ENCODE results near the gene FER. TPM values are rescaled to one million over a fixed set of nuclear protein-coding genes. Genes with fewer than 3 reads are reported as not detected.

FER gene
- total and polyA plus RNA-seq, 2 of the 13 experiments (the other 11 are each of a cell fraction or from before 2014, with no cell fraction given), result 7.9 to 29.0 TPM

DNA sequence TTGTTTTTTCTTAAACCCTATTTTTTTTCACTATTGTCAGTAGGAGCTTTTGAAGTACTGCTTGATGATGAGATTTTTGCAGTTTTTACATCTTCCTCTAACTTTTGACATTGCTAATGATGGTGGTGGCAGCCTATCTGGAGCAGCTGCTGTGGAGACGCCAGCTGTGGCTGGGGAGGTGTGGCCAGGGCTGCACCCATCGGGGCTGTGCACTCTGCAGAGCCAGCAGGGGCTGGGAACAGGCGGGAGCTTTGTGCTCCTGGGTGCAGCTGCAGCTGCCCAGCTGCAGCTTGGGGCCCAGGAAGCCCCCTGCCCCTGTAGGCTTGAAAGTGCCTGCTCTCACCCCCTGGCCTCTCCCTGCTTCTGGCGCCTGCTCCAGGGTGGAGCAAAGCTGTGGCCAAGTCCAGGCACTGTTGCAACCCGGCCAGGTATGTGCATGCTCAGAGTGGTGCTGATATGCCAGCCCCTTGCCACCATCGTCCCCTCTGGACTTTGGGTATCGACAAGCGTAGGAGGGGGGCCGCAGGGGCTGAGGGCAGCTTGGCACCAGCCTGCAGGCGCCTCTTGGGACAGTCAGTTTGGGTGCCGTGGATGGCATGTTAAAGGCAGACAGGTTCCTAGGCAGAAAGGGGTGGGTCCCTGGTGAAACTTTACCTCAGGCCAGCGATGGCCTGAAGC, 39.2 kb downstream of the FER start (continued):
- TF ChIP-seq CREB1 (IDR thresholded peaks at IDR 0.05) (no peak), CREB1 (CRISPR knock-in tag; IDR thresholded peaks at IDR 0.05) (no peak), ZNF850 (CRISPR knock-in tag; conservative IDR thresholded peaks at IDR 0.05) (no peak)
- TF ChIP-seq, protein P1, sequence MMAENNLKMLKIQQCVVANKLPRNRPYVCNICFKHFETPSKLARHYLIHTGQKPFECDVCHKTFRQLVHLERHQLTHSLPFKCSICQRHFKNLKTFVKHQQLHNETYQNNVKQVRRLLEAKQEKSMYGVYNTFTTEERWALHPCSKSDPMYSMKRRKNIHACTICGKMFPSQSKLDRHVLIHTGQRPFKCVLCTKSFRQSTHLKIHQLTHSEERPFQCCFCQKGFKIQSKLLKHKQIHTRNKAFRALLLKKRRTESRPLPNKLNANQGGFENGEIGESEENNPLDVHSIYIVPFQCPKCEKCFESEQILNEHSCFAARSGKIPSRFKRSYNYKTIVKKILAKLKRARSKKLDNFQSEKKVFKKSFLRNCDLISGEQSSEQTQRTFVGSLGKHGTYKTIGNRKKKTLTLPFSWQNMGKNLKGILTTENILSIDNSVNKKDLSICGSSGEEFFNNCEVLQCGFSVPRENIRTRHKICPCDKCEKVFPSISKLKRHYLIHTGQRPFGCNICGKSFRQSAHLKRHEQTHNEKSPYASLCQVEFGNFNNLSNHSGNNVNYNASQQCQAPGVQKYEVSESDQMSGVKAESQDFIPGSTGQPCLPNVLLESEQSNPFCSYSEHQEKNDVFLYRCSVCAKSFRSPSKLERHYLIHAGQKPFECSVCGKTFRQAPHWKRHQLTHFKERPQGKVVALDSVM (CRISPR knock-in tag; IDR thresholded peaks at IDR 0.05), result no peak

DNA sequence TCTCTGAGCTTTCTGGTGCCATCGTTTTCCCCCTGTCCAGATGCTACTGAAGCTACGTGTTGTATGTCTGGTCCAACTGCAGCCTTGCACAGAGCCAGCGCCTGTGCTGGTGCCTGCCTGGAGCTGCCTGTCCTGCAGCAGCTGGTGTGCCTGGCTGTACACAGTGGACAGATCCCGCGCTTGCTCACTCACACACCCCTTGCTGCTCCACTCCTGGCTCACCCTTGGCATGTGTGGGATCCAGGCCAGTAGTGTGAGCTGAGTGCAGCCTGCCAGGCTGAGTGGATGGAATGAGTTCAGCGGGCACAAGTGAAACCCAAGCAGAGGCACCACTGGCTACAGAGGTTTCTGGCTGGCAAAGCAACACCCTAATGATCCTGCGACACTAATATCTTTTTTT, 40.4 kb downstream of the FER start:
- Histone ChIP-seq H3K27ac (ENCODE audit: extremely low read length, insufficient read depth, low read length) (no peak overlapping the region), H3K36me3 (replicated peaks in 1 of 2; ENCODE audit: control insufficient read depth in 1 of 2, insufficient read depth in 2 of 2, low read length in 2 of 2) (no peaks in the 10 kb centered on the region; a peak in 1 of 5 replicates), H3K79me2 (ENCODE audit: insufficient read depth, low read length) (no peaks in the 10 kb centered on the region), H3K4me2 (ENCODE audit: low read depth, low read length) (no peak overlapping the region), H3K9me3 (ENCODE audit: low read length) (peaks cover 15% of the 10 kb centered on the region), H3K4me1 (ENCODE audit: insufficient read depth, low read length) (no peaks in the 10 kb centered on the region), H3K27me3 (ENCODE audit: control insufficient read depth in 1 of 2, insufficient read depth in 2 of 2, low read length in 2 of 2) (no peaks in the 10 kb centered on the region), H3K9ac (ENCODE audit: insufficient read depth, low read depth, low read length) (no peak overlapping the region), H3K4me3 (replicated peaks in 1 of 3; ENCODE audit: insufficient read depth in 1 of 3, low read depth in 2 of 3, low read length in 3 of 3) (no peak overlapping the region), H4K20me1 (ENCODE audit: insufficient read depth, low read length) (no peaks in the 10 kb centered on the region), H2AFZ (ENCODE audit: low read length) (no peak overlapping the region)
- TF ChIP-seq TOE1 (CRISPR knock-in tag; IDR thresholded peaks at IDR 0.05), result no peak
- no peak for TF ChIP-seq ZNF552 (CRISPR knock-in tag; IDR thresholded peaks at IDR 0.05; ENCODE audit: borderline replicate concordance)
- TF ChIP-seq HCFC1 (IDR thresholded peaks at IDR 0.05; ENCODE audit: low read depth, low read length), result no peak
- TF ChIP-seq ZNF329 (CRISPR knock-in tag; IDR thresholded peaks at IDR 0.05; ENCODE audit: low read depth), result no peak
- TF ChIP-seq FOXA1 (IDR thresholded peaks at IDR 0.05), result no peak
- TF ChIP-seq FOXA1 (CRISPR knock-in tag; IDR thresholded peaks at IDR 0.05), result no peak
- no peak for TF ChIP-seq ZNF615 (CRISPR knock-in tag; IDR thresholded peaks at IDR 0.05; ENCODE audit: borderline replicate concordance)
- TF ChIP-seq ZNF598 (CRISPR knock-in tag; IDR thresholded peaks at IDR 0.05; ENCODE audit: borderline replicate concordance), result no peak
- WGBS (ENCODE audit: low lambda C conversion rate), result 90% methylated on average over 6 of the region's 7 CpGs
- ChIA-PET CTCF (ENCODE audit: low intra/inter-chr PET ratio, low total read pairs) (no interaction called here), POLR2A (no interaction called here)
- intact Hi-C loops (cut with micrococcal nuclease; ENCODE audit: unreplicated experiment), result no loop called here
- no TSS peak for BruUV-seq (replicated peaks)
- DNase-seq (ENCODE audit: low spot score) (no peak), FAIRE-seq (no peak), ATAC-seq (0 out of 3 replicates have a peak, but pooled peaks have one; percentile 29)
- in situ Hi-C loops (cut with HindIII; ENCODE audit: extremely low pct_ligation_motif_present, low pct_unique_long_range_greater_than_20kb), result no loop called here

Data from HepG2 (cell line).